Fibroblast of pulmonary artery (primary cell): ENCODE data around the gene NAV1.
"Not testable (repeated sequence)": the region's sequence is repeated elsewhere in the genome, so short reads cannot be mapped to it uniquely, and the experiment has no call there.

ENCODE experiments used
- DNase-seq: peaks from one replicate; pipeline ENCODE4 v3.0.0-alpha.2; 2010; ENCODE audit warnings: low read depth
- H3K4me3 ChIP-seq: replicated peaks from 2 replicates; pipeline ENCODE4 v1.5.1; 2011; ENCODE audit warnings: low read depth, mild to moderate bottlenecking, control low read depth, low read length, moderate library complexity
- CTCF ChIP-seq: IDR thresholded peaks from 2 replicates; pipeline ENCODE4 v1.5.1; 2011; ENCODE audit warnings: mild to moderate bottlenecking, control low read depth, low read length, inconsistent platforms; ENCODE audit errors: missing control alignments

The NAV1 gene

GRCh38 chr1:201514466-201514865, 24.5 kb upstream of the NAV1 start:
- no peak for TF ChIP-seq CTCF
- no peak for DNase-seq
- H3K4me3 ChIP-seq = no peak overlapping the region

DNA sequence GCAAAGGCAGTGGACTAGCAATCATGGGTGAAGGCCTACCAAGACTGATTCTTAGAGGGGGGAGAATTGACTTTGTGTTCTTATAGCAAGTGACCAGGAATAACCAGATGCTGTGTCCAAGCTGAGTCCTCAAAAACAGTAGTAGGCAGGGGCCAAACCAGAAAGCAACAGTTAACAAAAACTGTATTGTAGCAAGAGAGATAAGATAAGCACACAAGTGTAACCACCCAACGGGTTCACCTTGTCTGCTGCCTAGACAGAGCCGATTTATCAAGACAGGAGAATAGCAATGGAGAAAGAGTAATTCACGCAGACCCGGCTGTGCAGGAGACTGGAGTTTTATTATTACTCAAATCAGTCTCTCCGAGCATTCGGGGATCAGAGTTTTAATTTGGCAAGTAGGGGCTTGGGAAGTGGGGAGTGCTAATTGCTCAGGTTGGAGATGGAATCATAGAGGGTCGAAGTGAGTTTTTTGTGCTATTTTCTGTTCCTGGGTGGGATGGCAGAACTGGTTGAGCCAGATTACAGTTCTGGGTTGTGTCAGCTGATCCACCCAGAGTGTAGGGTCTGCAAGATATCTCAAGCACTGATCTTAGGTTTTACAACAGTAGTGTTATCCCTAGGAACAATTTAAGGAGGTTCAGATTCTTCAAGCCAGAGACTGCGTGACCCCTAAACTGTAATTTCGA, 23.7 kb upstream of the NAV1 start:
- no peak overlapping the region for H3K4me3 ChIP-seq
- DNase-seq = no peak
- no peak for TF ChIP-seq CTCF

DNA sequence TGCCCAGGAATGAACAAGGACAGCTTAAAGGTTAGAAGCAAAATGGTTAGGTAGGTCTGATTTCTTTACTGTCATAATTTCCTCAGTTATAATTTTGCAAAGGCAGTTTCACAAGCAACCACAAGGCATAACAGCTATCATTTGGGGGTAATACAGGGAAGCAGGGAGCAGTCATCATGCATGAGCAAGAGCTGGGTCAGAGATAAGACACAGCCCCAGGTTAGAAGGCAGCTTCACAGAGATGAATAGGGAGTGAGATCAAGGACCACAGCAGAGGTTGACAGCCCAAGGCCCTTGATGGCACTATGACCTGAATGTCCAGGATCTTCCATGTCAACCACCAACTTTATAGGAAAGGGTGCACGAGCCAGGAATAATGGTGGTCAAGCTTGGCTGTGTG, 23.0 kb upstream of the NAV1 start:
- TF ChIP-seq CTCF = no peak
- DNase-seq = no peak
- H3K4me3 ChIP-seq = no peak overlapping the region

- DNase-seq = no peak
- TF ChIP-seq CTCF = no peak
Measured at GRCh38 chr1:201516511-201517127, 22.3 kb upstream of the NAV1 start.

DNA sequence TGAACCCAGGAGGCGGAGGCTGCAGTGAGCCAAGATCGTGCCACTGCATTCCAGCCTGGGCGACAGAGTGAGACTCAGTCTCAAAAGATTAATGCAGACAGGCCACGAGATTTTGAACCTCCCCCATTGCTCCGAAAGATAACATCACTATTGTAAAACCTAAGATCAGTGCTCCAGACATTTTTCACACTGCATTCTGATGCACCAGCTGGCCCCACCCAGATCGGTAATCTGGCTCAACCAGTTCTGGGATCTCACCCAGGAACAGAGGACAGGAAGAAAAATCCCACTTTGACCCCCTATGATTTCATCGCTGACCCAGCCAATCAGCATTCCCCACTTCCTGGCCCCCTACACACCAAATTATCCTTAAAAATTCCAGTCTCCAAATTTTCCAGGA, 21.3 kb upstream of the NAV1 start:
- H3K4me3 ChIP-seq = no peak overlapping the region
- DNase-seq = no peak
- TF ChIP-seq CTCF = no peak

More at GRCh38 chr1:201516511-201517127, 22.3 kb upstream of the NAV1 start:
- no peak overlapping the region for H3K4me3 ChIP-seq

- DNase-seq = no peak
- no peak for TF ChIP-seq CTCF
- H3K4me3 ChIP-seq = no peak overlapping the region
Measured at GRCh38 chr1:201518071-201518470, 20.9 kb upstream of the NAV1 start.

DNA sequence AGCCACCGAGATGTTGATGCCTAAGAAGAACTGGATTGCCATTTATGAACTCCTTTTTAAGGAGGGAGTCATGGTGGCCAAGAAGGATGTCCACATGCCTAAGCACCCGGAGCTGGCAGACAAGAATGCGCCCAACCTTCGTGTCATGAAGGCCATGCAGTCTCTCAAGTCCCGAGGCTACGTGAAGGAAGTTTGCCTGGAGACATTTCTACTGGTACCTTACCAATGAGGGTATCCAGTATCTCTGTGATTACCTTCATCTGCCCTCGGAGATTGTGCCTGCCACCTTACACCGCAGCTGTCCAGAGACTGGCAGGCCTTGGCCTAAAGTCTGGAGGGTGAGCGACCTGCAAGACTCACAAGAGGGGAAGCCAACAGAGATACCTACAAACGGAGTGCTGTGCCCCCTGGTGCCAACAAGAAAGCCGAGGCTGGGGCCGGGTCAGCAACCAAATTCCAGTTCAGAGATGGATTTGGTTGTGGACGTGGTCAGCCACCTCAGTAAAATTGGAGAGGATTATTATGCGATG, 18.8 kb upstream of the NAV1 start:
- DNase-seq, H3K4me3 ChIP-seq: not testable (repeated sequence)
